ACHN (cell line): ENCODE measurements around the gene C1orf198.
A peak's percentile ranks its signal among the peaks of the same experiment; 100 is the strongest.

Experiments
- DNase-seq: peaks from one replicate; pipeline ENCODE4 v3.0.0-alpha.2; 2015
- in situ Hi-C: cut with HindIII; loops from 2 replicates; pipeline ENCODE4 v1.10.0; 2017; ENCODE audit warnings: low sequenced_read_pairs, low pct_ligation_motif_present, low pct_unique_long_range_greater_than_20kb

Gene C1orf198

DNA sequence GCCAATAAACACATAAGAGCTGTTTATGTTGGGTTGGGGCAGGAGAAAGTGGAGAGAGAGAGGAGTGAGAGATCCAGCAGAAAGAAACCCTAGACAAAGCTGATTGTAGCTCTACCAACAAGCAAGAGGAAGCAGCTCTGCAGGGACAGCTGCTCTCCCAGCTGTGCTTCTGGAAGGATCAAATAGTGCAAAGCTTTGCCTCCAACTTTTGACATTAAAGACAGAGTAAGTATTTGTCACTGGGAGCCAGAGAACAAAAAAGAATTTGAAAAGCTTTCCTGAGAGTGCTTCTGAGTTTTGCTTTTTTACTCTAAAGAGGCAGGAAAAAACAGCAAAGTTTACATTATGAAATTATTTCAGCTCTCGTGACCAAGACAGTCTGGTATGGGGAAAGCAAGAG is 28.5 kb upstream of the C1orf198 start:
- in situ Hi-C loops: no loop called here

DNA sequence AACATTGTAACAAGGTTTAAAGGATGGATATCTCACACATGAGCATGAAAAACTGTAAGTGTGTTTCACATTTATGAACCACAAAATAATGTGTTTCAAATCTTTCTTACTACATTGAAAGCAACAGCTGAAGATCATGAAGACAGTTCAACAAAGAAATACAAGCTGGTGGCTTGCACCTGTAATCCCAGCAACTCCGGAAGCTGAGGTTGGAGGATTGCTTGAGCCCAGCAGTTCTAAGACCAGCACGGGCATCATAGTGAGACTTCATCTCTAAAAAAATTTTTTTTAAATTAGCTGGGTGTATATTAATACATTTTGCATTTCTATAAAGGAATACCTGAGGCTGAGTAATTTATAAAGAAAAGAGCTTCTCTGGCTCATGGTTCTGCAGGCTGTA is 27.1 kb upstream of the C1orf198 start:
- no peak for DNase-seq
- in situ Hi-C loops: no loop called here

More for the DNA sequence above, 28.5 kb upstream of the C1orf198 start:
- DNase-seq: no peak

DNA sequence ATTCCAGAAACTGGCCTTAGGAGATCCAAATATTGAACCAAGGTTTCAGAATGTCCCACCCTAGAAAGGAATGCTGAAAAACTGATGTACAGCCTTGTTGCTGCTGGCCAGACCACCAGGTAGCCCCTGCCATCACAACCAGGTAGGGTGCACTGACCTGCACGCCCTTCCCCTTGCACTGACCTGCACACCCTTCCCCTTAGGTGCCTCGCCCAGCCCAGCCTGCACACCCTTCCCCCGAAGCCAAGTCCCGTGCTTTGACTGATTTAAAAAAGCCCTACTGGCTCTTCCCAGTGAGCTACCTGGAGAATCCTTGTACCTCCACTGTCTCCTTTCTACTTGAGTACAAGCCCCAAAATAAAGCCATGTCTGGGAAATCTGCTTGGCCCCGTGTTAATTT is 26.3 kb upstream of the C1orf198 start:
- in situ Hi-C loops: no loop called here
- no peak for DNase-seq

DNA sequence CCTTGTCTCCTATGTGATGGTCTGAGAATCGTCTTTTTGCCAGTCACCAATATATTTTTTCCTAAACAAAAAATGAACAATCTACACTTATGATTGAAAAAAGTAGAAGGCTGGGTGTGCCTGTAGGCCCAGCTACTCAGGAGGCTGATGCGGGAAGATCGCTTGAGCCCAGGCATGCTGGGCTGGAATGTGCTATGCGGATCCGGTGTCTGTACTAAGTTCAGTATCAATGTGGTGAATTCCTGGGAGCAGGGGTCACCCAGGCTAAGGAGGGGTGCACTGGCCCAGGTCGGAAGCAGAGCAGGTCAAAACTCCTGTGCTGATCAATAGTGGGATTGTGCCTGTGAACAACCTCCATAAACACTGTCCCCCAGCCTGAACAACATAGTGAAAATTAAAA is 25.7 kb upstream of the C1orf198 start:
- in situ Hi-C loops: no loop called here
- no peak for DNase-seq

DNA sequence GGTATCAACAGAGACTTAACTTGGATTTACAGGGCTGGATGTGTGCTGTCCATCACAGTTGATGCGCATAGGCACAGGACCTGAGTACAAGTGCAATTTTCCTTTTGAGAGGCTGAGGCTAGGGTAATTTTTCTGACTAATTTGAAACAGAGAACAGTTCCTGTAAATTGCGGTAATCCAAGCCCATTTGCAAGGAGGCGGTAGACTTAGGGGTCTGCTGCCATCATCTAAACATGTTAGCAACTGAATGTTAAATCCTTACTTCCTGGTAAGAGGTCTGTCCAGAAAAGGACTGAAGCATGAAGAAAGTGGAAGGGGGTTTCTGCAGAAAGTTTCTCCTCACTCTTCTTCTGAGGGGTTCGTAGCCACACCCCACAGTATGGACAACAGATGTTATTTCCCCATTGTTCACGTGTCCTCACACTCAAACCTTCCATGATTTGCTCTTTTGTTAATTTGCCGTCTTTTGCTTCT is 23.7 kb upstream of the C1orf198 start:
- in situ Hi-C loops: no loop called here
- DNase-seq: no peak

DNA sequence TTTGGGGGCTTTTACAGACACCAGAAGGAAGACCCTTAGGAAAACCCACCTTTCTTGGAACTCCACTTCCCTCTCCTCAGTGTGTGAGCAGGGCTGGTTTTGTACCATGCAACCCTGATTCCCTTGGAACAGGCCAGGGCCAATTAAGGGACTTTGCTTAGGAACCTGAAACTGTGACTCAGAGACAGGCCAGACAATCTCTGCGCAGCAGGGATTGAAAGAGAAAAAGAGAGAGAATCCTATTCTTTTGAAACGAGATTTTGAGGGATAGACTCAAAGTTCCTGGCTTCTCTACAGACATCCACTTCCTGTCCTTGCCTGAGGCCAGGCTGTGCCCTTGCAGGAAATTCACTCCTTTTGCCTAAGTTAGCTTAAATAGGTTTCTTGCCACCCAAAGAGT is 23.1 kb upstream of the C1orf198 start:
- in situ Hi-C loops: no loop called here
- DNase-seq: no peak

DNA sequence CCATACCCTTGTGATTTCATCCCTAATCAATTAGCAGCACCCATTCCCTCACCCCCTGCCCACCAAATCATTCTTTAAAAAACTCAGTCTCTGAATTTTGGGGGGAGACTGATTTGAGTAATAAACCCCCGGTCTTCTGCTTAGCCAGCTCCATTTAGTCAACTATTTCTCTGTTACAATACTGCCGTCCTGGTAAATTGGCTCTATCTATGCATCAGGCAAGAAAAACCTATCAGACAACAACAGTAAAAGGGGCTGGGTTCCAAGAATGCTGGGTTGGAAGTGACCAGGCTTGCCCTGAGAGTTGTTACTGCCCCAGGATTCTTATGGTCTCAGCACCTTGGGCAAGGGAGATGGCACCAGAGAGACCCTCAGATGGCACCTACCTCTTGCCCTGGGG is 16.3 kb upstream of the C1orf198 start:
- in situ Hi-C loops: no loop called here
- DNase-seq: no peak

DNA sequence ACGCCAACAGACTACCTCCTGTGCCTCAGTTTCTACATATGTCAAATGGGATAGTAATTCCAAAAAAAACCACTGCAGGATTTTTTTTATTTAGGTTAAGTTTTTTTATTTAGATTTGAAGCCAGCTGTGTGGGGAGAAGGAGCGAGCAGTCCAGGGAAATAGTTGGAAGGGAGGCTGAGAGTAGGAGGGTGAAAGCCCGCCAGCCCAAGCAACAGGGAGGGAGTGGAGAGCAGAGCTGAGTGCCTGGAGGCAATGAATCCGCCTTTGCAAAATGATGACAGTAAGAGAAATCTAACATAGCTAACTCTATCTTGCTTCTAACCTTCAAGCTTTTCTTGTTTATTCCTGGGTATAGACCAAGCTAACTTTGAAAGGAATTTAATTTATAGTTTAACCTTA is 15.6 kb upstream of the C1orf198 start:
- in situ Hi-C loops: no loop called here
- DNase-seq: no peak

DNA sequence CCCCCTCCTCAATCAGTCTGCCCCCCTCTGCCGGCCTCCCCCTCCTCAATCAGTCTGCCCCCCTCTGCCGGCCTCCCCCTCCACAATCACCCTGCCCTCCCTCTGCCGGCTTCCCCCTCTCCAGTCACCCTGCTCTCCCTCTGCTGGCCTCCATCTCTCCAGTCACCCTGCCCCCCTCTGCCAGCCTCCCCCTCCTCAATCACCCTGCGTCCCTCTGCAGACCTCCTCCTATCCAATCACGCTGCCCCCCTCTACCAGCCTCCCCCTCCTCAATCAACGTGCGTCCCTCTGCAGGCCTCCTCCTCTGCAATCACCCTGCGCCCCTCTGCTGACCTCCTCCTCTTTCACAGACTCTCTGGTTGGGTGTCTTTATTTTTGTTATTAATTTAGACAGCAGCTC is 11.5 kb upstream of the C1orf198 start:
- in situ Hi-C loops: no loop called here
- no peak for DNase-seq

DNA sequence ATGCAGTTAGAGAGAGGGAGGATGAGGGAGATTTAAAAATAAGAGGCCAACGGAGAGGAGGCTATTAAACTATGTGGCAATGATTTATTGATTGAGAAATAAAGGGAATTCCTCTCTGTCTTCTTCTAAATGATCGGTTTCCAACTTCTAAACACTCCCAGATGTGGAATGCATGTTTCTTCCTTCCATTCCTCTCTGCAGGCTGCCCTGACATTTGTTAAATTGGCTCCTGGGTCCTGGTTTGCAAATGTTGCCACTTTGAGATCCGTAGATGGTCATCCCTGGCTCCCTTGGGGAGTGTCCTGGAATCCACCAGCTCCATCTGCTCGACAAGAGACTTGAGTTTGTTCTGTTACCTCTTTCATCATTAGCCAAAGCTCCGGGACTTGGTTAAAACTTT is 10.3 kb upstream of the C1orf198 start:
- in situ Hi-C loops: no loop called here
- DNase-seq: no peak

DNA sequence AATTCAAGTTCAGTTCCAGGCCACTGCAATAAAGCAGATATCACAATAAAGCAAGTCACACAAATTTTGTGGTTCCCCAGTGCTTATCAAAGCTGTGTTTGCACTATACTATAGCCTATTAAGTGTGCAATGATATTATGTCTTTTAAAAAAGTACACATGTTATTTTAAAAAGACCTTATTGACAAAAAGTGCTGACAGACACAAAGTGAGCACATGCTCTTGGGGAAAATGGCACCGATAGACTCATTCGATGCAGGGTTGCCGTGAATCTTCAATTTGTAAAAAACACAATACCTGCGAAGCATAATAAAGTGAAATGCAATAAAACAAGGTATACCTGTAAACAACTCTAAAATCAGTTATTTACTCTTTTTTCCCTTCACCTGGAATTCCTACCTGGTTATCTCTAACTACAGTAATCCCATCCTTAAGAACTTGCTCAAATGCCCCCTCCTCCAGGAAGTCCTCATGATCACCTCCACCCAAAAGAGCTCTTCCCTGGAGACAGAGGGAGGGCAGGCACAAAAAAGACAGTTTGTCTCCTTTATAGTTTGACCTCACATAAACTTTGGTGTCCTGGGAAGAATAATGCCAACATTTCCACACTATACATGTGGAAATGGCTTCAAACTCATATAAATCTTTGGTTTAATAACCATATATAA is 9.7 kb upstream of the C1orf198 start:
- in situ Hi-C loops: no loop called here

DNA sequence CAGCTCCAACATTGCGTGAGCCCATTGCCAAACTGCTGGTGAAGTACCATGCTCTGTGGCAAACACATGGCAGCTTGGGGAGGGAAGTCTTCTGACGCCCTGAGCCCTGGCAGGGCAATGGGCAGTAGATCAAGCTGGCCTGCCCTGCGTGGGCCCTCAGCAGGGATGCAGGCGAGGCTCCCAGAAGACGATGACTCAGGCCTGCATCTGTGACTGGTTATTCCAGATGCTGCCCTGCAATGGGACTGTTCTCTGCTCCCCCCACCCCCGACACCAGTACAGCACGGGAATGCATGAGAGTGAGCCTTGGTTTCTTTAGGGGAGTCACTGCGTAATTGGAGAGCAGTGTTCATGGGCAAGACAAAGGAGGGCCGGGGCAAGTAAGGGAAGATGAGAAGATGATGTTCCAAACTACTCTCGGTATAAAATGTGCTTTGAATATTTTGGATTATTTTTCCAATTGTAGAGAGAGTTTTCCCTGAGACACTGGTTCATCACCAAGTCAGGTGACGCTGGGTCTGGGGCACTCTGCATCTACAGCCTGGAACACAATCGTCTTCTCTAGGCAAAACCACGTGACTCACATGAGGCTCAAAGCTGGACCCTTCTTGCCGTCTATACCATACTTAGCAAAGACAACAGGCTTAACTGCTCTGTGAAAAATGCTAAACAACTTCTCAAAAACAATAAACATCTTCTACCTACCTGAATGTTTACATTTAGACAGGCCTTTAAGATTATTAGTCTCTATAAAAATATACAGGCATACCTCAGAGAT is 9.0 kb upstream of the C1orf198 start:
- in situ Hi-C loops: no loop called here
- DNase-seq: no peak

More for the DNA sequence above, 9.7 kb upstream of the C1orf198 start:
- DNase-seq: no peak

DNA sequence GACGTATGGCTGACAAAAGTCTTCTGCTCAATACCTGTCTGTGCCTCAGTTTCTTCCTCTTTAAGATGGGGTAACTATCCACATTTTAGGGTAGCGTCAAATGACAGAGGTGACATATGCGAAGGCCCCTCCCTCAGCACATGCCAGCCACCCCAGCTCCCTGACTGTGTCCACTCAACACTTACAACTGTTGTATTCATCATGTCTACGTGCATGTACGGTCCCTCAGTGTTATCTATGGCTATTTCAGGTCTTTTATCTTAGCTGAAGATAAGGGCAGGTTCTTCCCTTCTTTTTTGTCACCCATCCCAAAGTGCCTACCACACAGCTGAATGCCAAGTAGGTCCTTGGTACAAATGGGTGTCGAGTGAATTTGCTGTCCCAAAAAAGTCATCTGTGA is 8.3 kb upstream of the C1orf198 start:
- in situ Hi-C loops: no loop called here
- DNase-seq: no peak

DNA sequence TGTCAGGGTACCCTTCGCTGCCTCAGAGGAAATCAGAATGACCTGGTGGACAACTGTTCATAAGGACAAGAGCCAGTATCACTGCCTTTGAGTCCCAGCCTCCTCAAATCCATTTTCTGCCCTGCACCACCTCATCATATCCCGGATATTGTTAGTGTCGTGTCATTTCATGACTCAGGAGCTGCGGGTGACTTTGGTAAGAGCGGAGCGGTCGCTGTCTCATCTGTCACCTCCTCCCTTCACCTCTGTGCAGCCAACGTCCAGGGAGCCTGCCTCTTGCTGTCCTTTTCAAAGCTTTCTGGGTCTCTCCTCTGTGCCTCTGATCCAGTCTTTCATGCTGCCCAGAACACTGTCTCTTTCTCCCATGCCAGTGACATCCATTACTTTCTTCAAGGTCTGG is 7.0 kb upstream of the C1orf198 start:
- in situ Hi-C loops: no loop called here
- no peak for DNase-seq

DNA sequence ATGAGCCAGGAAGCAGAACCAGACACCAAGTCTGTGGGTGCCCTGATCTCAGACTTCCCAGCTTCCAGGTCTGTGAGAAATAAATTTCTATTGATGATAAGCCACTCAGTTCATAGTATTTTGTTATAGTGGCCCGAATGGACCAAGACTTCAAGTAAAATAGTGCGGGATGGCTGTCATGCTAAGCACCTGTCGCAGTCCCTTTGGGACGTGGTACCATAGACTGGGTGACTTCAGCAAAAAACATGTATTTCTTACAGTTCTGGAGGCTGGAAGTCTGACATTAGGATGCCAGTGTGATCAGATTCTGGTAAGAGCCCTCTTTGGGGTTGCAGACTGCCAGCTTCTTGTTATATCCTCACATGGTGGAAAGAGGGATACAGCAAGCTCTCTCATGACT is 2.6 kb upstream of the C1orf198 start:
- DNase-seq: no peak
- in situ Hi-C loops: no loop called here

DNA sequence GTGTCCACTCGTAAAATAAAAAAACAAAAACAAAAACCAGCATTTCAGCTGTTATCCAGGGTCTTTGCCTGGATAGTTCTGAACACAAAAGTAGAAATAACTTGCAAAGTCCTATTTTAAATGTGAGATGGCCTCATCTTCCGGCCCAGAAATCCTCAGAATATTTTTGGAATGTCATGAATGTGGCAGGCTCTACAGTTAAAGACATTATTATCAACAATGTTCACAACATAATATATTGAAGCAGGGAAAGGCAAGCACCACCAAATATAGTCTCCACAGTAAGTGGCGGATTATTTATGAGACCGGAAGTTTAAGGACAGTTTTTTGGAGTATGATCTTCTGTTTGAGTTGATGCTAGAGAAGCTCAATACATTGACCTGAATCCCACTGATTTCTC is 1.2 kb upstream of the C1orf198 start:
- in situ Hi-C loops: no loop called here
- no peak for DNase-seq

DNA sequence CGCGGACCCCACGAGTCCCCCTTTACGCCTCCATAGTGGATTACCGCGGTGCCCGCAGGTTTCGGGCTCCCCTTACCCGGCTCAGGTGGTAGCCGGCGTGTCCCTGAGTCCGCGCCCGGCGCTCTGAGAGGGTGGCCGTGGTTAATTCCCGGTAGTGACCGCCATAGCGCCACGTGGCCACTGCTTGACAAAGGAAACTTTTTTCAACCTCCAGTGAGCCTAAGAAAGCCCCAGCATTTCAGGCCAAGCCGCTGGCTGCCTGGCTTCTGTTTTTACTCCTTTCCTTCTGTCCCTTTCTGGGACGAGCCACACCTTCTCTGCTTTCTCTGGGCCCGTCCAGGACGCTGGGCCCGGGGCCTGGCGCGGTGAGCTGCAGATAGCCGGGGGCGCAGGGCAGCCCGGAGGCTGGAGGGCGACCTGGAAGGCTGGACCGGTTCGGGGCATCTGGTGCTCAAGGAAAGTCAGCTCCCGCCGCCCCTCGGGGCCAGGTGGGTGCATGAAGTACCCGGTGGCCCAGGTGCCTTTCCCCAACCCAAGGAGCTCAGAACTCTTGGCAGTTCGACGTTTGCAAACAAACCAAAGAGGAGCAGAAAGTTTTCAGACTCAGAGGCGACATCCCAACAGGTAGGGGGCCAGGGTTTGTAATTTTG is 540 bp upstream of the C1orf198 start:
- in situ Hi-C loops: no loop called here

DNA sequence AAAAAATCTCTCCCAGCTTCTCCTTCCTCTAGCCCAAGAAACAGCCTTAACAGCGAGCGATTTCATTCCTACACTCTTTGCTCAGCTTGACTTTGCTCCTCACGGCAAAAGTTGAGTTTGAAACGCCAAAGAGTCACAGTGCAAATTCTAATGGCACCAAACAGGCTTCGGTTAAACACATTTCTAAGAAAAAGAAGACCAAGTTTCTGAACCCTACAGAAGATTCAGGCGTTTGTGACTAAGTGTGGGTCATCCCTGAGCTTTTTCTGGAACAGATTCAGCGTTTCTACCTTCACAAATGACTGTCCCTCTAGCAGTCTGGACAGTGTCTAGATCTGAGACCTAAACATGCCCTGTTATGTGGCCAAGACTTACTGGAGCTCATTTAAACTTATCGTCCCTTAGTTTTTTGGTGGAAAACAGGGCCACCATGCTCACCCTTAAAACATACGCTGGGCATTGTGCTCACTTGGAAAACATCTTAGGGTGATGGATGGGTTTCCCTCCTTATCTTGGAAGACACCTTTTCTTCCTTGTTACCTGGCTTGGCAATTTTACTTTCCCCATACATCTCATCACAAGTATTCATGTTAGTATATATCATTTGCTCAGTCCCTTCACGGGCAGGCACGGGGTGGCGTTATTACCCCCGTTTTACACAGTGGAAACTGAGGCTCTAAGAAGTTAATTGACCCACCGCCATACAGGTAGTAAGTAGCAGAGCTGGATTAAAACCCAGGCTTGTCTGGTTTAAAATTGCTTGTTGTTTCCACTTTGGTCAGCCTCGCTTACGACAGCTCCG is 1.0 kb downstream of the C1orf198 start:
- peak; percentile 35 for DNase-seq

More for the DNA sequence above, 540 bp upstream of the C1orf198 start:
- DNase-seq: peak; percentile 53

More for the DNA sequence above, 1.0 kb downstream of the C1orf198 start:
- in situ Hi-C loops: no loop called here
